HS-27A (cell line): ENCODE results near the gene SMPX.

Source experiments
- DNase-seq: peaks from one replicate; pipeline ENCODE4 v3.0.0-alpha.2; 2012; ENCODE audit warnings: low read depth, missing footprints

Gene SMPX

DNA sequence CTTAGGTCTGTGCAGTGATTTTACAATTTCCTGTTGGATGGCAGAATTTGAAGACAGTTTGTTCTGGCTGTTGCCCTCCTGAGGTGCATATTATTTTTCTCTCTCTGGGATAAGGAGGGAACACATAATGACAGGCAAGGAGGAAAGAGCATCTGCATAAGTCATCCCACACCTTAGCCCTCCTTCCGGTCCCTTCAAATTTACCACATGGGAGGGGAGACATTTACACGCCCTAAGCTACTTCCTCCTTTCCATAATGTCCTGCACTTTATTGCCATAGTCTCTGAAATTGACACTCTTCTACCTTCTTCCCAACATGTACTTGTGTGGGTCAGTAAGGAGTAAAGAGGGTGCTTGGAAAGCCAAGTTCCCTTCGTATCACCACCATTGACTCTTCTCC is 13.9 kb downstream of the SMPX start:
- no peak for DNase-seq

DNA sequence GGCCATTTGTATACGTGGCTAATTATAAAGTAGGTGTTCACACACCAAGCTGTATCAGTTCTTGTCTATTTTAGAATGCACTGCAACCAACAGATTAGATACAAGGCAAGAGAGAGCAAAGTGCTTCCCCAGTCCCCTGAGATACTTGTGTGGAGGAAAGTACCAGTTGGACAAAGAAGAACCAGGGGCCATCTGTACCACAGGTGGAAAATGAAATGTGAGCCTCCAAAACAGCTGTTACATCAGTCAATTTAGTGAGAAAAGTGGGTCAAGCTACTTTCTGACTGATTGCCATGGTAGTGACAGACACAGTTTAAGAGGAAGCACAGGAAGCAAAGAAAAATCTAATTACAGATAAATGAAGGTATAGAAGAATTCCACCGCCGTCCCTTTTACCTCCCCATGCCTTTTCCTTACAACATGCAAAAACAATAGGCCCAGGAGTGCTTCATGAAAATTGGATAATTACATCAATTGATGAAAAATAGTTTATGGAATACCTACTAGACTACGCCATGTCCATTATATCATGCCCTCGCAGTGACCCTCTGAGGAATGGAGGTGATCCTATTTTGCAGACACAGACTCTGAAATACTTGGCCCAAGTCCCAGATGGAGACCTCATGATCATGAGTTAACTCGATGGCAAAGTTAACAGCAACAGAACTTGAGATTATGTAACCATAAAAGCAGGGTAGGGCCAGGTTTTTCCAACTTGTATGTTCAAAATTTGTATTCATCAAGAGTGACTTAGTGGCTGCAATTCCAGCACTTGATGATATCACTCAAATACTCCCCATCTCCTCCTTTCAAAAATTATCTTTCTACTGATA is 15.8 kb downstream of the SMPX start:
- DNase-seq, result no peak

DNA sequence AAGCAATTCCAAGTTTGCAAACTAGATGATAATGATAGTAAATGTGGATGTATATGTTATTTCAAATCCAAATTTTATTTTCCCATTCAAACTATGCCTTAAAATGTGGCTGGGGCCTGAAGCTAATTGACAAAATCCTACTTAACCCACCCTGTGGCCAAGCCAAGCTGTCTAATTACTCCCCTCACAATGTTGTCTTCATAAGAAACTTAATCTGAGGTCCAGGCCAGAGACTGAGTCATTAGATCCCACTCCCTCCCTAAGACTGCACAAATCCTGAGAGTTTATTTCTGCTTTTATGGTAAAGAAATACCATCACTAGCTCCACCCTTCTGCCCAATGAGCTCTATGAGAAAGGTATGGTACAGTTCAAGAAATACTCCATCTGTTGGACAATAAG is 16.6 kb downstream of the SMPX start:
- DNase-seq, result no peak

DNA sequence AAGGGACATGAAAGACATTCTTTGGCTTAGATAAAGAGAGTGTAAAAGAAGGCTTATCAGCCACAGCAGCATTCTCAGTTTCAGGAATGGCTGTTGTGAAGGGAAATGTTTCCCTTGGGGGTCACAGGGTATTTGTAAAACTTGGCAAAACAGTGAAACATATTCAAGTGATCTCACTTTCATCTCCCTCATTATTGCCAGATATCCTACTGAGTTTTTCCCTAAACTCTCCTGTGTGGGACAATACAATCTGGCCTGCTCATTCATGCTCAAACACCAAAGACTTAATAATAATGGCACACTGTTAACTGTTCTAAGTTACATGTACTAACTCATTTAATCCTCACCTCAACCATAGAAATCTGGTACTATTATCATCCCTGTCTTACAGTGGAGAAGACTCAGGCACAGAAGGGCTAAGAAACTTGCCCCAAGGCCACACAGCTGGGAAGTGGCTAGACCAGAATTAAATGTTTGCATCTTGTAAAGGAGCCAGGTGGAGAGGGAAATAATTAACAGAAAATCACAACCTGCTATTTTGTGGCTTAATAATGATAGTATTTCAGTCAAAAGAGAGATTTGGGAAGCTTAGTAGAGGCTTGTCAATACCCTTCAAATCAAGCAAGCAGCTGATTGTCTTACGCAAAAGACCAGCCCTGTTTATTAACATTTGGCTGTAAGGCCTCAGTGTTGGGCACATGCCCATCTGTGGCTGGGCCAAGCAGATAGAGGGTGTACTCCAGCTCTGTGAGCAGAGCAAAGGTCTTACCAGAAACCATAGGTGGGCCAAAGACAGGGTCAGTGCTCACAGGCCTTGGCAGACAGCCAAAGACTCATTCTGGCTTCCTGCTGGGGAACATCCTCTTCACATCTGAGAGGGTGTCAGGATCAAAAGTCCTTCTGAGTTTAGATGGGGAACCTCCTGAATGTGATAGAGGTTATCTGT is 17.3 kb downstream of the SMPX start:
- no peak for DNase-seq

DNA sequence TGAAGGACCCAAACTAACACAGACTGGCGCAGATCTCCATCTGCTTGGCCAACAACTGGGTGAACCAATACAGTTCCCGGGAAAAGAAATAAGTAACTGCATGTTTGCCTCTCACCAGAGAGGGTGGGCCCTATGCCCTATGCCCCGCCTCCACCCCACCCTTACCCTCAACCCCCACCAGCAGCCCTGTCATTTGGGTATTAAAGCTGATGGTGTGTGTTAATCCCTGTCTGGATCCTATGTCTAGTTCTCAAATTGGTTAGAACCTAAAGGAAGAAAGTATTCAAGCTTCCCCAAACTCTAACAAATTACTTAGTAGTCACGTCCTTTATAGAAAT is 19.0 kb downstream of the SMPX start:
- no peak for DNase-seq

DNA sequence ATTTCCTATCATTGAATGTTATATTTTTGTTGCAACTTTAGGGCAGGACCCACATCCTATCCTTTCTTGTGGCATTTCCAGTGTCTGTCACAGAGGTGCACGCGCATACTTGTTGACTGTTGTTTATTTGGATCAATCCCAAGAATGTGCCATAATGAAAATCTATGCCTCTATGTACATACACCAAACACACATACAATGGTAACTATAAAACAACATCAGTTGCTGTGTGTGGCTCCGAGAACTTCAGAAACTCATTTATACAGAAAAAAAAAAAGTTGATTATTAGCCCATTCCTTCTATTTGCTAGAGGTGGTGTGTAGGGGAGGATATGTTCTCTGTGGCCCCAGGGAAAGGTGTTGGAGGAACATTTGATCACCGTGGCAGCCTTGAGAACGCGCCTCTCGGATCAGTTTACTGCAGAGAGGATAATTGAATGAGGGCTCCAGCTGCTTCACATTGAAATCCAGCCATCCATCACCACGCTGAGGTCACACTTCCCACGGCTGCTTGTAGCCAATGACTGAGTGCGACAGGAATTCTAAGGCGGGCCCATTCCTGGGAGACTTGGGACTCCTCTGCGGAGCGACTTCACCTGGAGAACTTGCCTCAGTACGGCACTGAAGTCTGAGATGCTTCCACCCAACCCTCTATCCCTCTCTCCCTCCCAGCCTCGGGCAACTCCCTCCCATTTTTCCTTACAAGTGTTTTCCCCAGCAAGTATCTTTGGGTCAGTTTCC is 19.5 kb downstream of the SMPX start:
- no peak for DNase-seq

DNA sequence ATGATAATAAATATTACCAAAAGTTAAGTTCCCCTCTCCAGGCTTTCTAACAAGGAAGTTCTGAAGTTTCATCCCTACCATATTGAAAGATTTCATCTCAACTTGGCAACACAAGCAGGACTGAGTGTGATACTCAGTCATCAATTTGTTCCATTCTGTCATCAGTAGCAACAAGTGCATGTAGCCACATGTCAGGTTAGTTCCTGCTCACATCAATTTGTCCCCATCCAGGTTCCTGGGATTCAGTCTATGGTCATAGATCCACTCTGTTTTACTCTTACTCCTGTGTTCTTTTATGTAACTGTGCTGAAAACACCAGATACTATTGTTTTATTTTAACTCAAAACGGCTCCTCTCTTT is 22.2 kb downstream of the SMPX start:
- no peak for DNase-seq

DNA sequence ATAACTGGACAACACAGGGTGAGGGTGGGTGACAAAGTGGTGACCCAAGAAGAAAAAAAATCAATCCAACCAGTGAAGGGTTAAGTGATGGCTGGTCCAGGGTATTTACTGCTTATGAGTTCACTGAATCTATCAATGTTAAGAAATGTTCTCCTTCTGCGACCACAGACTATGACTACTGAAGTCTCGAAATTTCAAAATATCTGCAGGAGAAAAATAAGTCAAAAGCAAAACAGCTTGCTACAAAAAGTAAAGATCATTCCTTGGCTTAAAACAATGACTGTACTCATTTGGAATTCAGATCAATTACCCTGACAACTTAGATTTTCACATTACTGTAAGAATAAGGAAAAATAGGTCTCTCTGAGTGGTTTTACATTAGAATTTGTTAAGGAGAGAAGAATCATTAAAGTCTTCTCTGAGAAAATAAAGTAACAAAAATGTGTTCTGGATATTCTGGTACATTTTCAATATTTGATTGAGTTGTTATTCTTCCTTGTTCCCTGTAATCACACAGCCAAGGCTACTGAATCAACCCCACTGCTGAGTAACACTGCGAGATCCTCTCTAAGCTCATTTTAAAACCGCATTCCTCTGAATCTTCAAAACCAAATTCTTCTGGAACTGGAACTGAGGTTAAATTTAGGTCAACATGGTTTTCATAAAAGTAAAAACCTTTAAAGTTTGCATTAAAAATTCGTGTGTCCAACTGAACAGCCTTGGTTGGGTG is 22.7 kb downstream of the SMPX start:
- no peak for DNase-seq

DNA sequence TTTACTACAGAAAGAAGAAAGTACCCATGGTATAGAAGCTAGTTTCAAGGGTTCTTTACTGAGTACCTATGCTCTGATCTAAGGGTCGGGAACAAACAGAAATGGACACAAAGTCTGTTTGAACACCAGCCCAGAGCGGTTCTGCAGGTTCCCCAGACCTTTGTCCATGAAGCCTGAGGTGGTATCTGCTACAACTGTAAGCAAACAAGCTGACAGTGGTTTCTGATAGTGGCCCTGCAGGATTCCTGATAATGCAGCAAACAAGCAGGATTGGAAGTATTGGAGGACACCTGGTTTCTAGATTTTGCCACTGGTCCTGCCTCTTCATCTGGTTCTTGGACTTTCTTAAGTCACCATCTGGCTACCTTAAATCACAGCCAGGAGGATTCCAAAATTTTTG is 23.7 kb downstream of the SMPX start:
- no peak for DNase-seq

DNA sequence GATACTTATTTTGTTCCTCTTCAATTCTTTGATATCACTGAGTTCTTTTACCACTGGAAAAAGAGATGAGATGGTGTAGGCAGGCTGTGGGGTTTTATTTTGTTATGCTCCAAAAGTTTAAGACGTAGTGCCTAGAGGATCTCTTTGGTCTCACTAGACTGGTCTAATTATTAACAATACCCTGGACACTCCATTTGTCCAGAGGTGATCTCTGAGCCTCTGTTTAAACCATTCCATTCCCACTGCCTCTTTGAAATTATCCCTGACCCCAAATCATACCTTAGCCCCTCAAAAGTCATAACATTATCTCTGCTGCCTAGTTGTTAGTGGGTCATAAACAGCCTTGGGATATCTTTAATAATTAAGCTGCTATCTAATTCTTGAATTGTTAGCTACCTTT is 24.2 kb downstream of the SMPX start:
- DNase-seq, result no peak

DNA sequence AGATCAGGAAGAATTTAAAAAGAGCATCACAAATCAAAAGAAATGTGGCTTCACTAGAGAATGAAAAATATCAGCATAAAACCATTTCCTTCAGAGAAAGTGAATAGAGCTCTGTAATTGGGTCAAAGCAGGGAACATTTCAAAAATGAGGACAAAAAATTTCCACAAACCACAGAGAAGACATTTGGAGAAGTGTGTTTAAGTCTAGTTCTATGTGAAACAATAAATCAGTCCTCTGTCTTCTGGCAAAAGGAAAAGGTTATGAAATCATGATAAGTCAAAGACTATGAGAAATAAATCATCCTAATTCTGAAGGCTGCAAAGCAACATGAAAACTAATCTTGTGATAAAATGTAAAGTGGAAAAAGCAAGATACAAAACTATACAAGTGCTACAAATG is 27.9 kb downstream of the SMPX start:
- DNase-seq, result no peak

DNA sequence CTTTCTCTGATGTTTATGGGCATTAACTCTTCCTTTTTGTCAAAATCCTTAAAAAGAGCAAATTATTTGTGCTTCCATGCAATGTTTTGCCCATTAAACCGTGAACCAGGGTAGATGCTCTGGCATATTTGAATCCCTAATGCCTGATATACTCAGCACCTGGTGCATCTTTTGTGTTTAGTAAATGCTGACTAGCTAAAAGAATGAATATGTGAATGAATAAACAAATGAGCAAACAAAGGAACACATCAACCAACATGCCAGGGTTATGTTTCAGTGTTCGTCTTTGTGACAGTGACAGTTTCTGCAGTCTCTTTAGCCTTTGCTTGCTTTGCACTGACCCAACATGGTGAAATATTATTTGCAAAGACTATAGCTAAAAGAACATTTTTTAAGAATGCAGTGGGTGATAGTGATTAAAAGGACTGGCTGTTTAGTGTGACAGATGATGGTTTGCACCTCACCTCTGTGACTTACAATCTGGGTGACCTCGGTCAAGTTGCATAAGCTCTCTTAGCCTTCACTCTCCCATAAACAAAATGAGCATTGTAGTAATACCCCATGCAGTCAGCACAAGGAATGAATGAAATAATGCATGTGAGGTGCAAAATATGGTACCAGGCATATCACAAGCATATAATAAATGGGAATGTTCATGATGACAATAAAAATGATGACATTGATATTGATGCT is 29.5 kb downstream of the SMPX start:
- DNase-seq, result no peak

DNA sequence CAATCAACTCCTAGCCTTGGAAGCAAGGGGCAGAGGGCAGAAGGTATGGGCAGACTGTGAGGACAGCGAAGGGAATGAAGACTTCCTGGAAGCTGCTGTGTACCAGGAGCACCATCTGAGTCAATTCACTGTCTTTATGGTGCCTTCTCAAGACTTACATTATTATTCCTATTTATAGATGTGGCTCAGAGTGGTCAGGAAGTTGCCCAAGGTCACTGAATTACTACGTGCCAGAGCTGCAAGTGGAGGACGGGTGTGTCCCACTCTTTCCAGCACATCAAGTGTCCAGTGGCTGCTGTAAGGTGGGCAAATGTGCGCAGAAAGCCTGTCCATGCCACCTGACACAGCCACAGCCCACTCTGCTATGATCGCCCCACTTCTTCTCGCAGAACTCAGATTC is 32.0 kb downstream of the SMPX start:
- DNase-seq, result no peak

DNA sequence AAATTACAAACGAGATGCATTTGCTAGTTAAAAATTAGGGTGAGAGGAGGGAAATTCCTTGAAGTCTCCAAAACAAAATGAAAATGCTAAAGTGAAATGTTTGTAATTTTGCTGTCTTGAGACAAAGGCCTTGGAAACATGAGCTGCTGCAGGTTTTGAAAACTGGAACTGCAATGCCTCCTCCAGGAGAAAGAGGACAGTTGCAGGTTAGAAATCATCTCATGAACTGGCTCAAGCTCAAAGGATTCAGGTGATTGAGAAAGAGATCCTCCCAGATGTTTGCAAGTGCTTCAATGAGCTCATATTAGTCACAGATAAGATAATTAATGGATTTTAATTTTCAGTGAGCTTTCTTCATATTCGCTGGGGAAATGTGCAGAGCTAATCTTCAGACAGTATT is 32.4 kb downstream of the SMPX start:
- no peak for DNase-seq

DNA sequence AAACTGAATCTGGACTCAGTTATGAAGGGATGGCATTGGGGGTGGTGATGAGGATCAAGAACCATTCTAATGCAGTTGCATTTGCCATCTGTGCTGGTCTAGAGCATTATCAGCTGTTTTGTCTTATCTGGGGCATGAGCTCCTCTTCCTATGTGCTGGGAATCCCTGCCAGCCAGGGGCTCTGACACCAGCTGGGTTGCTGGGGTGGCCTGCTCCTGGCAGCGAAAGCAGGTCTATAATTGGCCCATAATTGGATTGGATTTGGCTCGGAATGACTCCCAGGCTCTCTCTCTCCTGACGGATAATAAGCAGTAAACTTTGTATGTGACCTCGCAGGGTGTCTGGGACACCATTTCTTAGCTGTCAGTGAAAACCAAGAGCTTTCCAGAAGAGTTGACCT is 34.1 kb downstream of the SMPX start:
- no peak for DNase-seq

DNA sequence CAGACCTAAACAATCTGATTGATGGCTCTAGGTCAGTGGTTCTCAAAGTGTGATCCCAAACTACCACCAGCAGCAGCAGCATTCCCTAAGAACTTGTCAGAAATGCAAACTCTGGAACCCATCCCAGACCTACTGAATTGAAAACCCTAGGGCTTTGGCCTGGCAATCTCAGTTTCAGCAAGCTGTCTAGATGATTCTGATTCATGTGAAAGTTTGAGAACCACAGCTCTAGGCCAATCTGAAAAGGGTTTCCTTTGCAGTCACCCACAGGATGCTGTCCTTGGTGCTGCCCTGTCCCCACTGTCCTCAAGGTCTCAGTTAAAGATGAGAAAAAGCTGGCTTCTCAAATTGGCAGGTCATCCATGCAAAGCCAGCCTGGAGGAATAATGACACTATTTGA is 34.8 kb downstream of the SMPX start:
- no peak for DNase-seq

DNA sequence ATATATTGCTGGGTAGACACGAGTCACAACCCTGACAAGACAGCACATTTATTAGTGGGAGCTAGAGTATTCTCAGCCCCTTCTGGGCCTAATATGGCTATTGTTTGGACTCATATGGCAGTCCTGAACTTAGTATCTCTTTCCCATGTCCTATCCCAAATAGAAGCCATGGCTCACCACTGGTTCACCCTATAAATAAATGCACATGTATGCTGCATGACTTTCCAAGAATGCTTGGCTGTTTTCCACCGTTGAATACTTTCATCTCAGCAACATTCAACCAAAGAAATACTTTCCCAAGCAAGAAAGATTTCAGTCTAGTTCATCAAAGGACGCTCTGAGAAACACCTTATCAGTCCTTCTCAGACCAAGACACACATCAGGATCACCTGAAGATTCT is 36.7 kb downstream of the SMPX start:
- DNase-seq, result no peak

DNA sequence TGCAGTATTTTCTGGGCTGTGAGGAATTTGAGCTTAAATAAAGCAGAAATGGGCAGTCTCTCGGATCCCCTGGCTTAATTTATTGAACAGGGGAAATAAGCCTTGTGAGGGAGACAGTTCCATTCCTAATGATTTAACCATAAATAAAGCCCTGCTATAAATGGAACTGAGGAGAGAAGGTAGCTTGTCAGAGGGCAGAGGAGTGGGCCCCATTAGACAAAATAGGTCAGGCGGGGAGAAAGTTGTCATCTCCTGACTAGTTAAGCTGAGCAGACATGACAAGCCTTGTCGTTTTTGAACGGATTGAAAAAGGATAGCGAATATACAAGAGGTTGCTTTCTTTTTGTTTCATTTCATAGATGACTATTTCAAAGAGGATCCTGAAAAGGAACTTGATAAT is 39.3 kb downstream of the SMPX start:
- no peak for DNase-seq

DNA sequence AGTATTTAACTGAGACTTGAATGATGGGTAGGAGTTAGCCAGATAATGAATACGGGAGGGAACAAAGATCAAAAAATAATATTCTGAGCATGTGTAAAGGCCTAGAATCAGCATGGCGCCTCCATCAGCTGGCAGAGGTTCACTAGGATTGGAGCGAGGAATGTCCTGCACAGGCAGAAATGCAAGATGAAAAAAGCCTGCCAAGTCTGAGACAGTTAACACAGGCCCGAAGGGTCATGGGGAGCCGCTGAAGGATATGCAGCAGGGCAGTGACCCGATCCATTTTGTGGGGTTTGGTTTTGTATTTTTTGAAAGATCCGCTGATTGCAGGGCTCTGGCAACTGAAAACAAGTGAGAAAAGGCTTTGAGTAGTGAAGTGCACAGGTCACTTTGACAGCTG is 40.1 kb downstream of the SMPX start:
- no peak for DNase-seq

DNA sequence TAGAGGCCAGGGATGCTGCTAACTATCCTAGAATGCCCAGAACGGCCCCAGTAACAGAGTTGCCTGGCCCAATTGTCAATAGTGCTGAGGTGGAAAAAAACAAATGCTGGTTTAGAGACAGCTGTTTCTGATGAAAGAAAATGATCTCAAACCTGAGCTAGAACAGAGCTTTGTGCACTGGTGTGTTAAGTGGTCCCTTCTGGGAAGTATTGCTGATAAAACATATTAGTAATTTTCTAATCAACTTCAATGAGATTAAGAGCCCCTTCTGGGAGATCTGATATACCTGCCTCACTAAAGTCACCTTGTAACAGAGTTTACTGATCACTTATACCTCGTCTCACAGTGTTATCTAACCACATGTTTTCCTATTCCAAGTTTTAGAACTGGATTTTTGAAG is 42.1 kb downstream of the SMPX start:
- DNase-seq, result no peak

DNA sequence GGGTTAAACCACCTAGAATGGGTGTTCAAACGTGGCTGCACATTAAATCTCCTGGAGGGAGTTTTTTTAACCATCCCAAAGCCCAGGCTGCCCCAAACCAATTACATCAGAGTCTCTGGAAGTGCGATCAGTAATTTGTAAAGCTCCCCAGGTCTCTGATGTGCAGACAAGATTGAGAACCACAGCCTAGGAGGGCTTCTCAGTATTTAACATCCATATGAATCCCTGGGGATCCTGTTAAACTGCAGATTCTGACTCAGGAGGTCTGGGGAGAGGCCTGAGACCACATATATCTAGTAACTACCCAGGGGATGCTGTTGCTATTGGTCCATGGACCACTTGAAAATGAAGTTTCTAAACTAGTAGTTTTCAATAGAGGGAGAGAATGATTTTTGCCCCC is 42.6 kb downstream of the SMPX start:
- DNase-seq, result no peak

DNA sequence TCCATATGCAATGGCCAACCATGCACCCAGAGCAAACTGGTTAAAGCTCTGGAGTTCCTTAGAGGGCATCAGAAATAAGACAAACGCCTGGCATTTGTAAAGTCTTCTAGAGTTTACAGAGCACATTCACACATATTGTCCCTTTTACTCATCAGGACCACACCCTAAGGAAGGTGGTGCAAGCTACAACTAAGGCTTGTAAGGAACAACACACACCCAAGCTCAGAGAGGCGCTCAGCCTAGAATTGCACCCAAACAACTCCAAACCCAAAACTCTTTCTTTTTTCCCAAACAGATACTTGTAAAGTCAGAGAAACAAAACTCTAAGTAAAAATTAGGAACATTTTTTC is 46.1 kb downstream of the SMPX start:
- DNase-seq, result no peak
